Retinal pigment epithelial cell (primary cell): Measurements from ENCODE around the gene EMILIN2.
"Not testable (repeated sequence)": the region's sequence is repeated elsewhere in the genome, so short reads cannot be mapped to it uniquely, and the experiment has no call there.

Source experiments
- DNase-seq: peaks from one replicate; pipeline ENCODE4 v3.0.0-alpha.2; 2010; ENCODE audit warnings: low read depth
- H3K4me3 ChIP-seq: 2 replicates; pipeline ENCODE4 v1.5.1; 2011; ENCODE audit warnings: mild to moderate bottlenecking, low read length, control low read depth, moderate library complexity
- TF ChIP-seq, protein P1 (sequence below): conservative IDR thresholded peaks from 2 replicates; pipeline ENCODE4 v1.5.1; 2011; ENCODE audit warnings: low read depth, low read length, control low read depth, inconsistent platforms

The EMILIN2 gene

DNA sequence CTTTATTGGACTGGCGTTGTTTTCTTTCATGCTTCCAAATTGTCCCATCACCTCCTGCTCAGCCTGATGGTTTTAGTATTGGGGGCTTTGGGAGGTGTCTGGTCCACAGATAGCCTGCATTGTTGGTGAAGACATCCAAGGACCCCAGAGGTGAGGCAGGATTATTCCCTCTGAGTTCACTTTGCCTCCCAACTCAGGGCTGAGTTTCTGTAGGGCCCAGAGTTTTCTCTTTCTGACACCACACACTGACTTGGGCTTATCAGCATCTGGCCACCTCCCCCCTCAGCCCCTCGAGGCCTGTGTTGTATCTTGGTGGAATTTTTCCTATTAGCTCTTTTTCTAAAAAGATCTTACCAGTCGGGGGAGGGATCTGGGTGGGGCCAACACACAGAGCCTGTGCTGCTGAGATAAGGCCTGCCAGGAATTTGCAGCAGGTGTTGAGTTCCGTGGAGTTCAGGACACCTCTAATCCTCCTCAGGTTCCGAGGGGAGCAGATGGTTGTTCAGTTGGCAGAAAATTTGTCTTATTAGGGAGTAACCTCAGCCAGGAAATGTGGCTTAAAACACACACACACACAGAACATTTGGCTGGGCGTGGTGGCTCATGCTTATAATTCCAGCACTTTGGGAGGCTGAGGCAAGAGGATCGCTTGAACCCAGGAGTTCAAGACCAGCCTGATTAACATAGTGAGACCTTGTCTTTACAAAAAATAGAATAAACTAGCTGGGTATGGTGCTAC, 7.3 kb downstream of the EMILIN2 start:
- DNase-seq = no peak
- no peak overlapping the region for H3K4me3 ChIP-seq
- TF ChIP-seq, protein P1, sequence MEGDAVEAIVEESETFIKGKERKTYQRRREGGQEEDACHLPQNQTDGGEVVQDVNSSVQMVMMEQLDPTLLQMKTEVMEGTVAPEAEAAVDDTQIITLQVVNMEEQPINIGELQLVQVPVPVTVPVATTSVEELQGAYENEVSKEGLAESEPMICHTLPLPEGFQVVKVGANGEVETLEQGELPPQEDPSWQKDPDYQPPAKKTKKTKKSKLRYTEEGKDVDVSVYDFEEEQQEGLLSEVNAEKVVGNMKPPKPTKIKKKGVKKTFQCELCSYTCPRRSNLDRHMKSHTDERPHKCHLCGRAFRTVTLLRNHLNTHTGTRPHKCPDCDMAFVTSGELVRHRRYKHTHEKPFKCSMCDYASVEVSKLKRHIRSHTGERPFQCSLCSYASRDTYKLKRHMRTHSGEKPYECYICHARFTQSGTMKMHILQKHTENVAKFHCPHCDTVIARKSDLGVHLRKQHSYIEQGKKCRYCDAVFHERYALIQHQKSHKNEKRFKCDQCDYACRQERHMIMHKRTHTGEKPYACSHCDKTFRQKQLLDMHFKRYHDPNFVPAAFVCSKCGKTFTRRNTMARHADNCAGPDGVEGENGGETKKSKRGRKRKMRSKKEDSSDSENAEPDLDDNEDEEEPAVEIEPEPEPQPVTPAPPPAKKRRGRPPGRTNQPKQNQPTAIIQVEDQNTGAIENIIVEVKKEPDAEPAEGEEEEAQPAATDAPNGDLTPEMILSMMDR = no peak

DNA sequence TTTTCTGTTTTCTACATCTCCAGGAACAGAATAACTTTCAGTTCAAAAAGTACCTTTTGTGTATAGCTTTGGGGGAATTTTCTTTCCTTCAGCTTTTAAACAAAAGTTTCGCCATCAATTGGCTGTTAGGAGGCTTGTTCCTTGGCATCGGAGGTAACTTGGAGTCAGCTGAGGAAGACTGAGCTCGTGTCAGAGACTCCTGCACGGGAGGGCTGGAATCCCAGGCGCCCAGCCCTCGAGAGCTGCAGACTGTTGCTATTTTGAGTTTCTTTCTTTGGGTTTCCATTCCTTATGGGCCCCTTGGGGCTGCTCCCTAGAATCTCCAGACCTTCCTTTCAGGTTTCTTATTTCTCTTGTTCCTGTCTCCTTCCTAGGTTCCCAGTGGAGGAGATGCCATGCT, 8.1 kb downstream of the EMILIN2 start:
- no peak overlapping the region for H3K4me3 ChIP-seq
- no peak for DNase-seq
- TF ChIP-seq, protein P1 = no peak

DNA sequence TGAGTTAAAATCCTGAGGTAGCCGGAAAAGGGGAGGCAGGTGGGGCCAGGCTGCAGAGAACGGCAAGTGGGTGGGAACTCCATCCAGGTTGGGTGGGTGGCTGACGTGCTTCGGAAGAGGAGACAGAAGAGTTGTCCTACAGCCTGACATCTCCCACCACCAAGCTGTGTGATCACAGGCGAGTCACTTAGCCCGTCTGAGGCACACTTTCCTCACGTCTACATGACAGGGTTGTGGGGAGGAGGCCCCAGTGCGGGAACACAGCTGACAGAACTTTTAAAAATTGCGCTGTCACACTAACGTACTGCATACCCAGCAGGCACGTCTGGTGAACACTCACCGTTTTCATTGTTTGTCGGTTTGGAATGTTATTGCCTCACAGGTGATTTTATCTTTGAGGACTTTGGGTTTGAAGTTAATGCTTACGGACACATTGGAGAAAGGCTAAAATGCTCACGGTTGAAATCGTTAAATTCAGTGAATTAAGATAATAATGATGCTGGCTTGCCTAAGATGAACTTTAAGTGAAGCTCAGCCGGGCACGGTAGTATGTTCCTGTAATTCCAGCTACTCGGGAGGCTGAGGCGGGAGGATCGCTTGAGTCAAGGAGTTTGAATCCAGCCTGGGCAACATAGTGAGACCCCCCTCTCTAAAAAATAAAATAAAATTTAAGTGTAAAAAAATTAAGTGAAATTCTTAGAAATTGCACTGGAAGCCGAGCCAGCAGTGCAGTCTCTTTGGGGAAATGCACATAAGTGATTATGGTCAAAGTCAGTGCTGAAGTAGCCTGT, 8.9 kb downstream of the EMILIN2 start:
- H3K4me3 ChIP-seq = no peak overlapping the region
- DNase-seq = no peak
- TF ChIP-seq, protein P1 = no peak

DNA sequence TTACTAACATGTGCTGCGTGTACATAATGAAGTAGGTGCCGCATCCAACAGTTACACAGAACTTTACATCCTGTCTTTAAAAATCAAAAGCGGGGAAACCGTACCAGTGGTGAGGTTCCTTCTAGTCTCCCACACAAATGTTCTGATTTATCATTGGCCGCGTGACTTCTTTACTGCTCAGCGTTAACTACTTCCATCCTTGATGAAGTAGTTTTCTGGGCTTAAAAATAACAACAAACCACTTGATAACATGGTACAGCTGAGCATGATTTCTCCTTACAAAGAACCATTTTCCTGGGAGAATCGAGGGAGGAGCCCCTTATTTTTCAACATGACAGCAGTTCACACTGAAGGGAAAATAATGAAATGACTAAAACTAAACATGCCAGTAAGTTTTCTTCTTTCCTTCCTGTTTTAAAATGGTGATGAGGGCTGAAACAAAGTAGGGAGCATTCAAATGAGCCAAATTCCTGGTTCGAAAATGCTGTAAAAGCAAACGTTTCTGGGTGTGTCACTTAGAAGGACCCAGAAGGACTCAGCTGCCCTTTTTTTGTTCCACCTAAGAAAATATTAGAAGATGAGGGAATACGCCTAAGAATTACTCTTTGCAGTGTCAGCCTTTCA, 9.9 kb downstream of the EMILIN2 start:
- TF ChIP-seq, protein P1 = no peak
- no peak overlapping the region for H3K4me3 ChIP-seq
- no peak for DNase-seq

DNA sequence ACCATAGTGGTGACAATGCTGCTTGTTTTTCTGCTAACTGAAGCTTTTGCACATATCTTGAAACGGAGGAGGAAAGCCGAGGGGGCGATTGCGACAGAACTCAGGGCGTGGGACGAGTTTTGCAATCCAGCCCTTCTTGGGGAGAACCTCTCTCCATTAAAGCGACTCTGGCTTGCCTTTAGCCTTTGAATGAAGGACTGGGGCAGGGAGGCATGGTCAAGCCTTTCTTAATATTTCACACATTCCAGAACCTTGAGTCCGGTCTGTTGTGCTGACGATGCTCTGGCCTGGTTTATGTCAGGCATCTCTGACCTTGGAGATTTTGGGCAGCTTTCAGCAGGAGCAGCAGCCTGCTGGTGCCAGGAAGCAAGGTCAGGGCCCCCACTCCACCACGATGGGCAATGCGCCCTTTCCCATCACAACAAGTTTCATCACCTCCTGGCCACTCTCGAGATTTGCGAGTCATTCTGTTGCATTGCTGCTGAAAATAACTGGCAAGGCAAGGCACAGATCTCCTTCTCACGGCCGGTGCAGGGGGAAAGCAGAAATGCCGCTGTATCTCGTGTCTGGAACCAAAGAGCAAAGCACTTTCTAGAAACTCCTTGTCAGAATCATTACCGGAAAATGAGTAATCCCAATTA, 10.8 kb downstream of the EMILIN2 start:
- TF ChIP-seq, protein P1 = no peak
- no peak overlapping the region for H3K4me3 ChIP-seq
- no peak for DNase-seq

DNA sequence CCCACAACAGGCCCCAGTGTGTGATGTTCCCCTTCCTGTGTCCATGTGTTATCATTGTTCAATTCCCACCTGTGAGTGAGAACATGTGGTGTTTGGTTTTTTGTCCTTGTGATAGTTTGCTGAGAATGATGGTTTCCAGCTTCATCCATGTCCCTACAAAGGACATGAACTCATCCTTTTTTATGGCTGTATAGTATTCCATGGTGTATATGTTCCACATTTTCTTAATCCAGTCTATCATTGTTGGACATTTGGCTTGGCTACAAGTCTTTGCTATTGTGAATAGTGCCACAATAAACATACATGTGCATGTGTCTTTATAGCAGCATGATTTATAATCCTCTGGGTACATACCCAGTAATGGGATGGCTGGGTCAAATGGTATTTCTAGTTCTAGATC, 13.6 kb downstream of the EMILIN2 start:
- DNase-seq, H3K4me3 ChIP-seq: not testable (repeated sequence)

DNA sequence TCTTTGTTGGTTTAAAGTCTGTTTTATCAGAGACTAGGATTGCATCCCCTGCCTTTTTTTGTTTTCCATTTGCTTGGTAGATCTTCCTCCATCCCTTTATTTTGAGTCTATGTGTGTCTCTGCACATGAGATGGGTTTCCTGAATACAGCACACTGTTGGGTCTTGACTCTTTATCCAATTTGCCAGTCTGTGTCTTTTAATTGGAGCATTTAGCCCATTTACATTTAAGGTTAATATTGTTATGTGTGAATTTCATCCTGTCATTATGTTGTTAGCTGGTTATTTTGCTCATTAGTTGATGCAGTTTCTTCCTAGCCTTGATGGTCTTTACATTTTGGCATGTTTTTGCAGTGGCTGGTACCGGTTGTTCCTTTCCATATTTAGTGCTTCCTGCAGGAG, 17.2 kb downstream of the EMILIN2 start:
- H3K4me3 ChIP-seq, DNase-seq: not testable (repeated sequence)

DNA sequence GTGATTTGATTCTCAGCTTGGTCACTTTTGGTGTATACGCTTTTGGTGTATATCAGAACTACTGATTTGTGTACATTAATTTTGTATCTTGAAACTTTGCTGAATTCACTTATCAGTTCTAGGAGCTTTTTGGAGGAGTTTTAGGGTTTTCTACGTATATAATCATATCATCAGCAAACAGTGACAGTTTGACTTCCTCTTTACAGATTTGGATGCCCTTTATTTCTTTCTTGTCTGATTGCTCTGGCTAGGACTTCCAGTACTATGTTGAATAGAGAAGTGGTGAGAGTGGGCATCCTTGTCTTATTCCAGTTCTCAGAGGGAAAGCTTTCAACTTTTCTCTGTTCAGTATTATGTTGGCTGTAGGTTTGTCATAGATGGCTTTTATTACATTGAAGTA, 19.7 kb downstream of the EMILIN2 start:
- not testable (repeated sequence) for DNase-seq, H3K4me3 ChIP-seq
